Stimulated activated CD4-positive, alpha-beta T cell treated with anti-CD3 and anti-CD28 coated beads, Interleukin-15, amount 100 ng/mL, for 1 hour (primary cell): ENCODE data around the gene GDNF.

ENCODE experiments used
- DNase-seq, 2 donors: peaks; one replicate each; pipeline ENCODE4 v3.0.0-alpha.2; 2020; ENCODE audit warnings: low read depth in 1 of 2, low spot score in 1 of 2

Gene GDNF

DNA sequence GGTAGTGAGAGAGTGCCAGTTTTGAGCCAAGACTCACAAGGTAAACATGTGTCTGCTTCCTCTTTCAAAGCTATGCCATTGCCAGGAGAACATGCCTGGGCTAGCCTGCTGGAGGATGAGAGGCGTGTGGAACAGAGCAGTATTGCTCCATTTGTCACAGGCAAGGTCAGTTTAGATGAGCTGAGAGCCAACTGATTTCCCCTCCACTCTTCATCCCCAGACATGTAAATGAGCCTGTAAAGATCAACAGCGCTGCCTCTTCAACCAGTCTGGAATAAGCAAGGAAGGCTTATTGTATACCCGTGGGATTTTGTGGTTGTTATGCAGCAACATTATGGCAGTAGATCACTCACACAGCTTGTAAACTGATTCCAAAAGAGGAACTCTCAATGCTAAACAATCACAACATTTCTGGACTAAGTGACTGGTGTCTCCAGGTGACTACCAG lies 8.2 kb upstream of the GDNF start:
- no peak for DNase-seq

DNA sequence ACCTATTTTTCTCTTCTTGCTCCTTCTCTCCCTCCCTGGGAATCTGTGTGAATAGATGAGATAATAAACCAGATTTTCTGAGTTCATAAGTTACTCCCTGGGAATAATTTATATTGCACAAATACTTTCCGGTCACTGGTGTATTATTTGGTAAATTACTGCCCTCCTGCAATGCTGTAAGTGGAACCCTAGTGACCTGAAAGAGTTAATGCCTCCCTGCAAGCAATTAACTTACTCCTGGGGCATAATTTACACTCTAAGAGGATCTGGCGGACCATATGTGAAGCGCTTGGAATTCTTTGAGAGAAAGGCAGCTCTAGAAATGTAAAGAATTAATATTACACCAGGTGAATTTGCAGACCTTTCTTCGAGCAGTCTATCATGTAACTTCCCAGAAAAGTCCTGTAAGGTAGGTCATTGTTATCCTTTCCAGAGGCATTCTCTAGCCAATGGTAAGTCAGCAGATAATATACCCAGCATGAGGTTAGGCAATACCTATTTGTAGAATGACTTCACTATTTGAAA lies 7.0 kb upstream of the GDNF start:
- DNase-seq, result no peak

DNA sequence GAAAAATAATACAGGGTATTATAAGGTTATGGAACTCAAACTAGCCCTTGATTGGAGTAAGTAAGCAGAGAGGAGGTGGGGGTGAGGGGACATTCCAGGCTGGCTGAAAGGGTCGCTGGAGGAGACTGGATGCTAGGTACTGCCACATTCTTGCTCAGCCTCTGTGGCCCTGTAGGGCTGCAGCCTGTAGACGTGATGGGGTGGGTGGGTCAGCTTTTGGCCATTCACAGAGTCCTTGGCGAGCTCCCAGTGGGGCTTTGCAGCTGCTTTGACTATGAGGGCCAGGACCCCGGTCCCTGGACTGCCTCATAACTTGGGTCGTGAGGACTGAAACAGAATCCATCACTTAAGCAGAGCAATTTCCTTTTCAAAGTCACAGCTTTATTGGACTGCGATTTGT lies 4.2 kb upstream of the GDNF start:
- DNase-seq, result no peak

DNA sequence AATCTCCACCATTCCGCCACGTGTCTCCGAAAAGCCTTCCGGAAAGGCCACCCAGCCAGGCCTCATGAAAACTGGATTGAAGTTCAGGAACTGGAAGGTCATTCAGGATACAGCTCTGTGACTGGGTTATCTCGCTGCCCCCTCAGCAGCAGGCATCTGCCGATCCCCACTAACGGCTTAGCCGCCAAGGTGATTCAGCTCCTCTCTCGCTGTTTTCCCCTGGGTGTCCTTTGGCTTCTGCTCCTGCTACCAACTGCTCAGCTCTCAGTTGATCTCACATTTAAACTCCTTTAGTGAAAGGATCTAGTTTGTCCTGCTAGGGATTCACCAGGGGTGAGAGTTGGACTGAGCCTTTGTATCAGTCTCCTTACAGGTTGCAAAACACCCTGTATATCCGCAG lies 2.2 kb upstream of the GDNF start:
- DNase-seq, result no peak

DNA sequence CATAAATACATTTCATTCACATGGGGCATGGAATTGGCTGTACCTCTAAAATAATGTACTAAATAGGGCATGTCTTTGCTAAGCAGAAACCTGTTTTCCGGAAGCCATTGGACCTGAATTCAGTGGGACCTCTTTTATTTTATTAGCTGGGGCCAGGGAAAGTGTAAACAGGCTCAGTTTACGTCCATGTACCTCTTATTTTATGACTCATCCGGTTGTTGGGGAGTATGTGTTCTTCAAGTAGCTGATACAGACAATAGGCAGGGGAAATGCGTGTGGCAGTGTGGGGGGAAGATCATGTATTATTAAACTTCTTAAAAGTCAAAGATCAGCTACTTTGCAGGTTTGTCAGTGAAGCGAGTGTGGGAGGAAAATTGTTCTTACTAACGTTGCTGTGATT lies 1.4 kb upstream of the GDNF start:
- DNase-seq, result no peak

DNA sequence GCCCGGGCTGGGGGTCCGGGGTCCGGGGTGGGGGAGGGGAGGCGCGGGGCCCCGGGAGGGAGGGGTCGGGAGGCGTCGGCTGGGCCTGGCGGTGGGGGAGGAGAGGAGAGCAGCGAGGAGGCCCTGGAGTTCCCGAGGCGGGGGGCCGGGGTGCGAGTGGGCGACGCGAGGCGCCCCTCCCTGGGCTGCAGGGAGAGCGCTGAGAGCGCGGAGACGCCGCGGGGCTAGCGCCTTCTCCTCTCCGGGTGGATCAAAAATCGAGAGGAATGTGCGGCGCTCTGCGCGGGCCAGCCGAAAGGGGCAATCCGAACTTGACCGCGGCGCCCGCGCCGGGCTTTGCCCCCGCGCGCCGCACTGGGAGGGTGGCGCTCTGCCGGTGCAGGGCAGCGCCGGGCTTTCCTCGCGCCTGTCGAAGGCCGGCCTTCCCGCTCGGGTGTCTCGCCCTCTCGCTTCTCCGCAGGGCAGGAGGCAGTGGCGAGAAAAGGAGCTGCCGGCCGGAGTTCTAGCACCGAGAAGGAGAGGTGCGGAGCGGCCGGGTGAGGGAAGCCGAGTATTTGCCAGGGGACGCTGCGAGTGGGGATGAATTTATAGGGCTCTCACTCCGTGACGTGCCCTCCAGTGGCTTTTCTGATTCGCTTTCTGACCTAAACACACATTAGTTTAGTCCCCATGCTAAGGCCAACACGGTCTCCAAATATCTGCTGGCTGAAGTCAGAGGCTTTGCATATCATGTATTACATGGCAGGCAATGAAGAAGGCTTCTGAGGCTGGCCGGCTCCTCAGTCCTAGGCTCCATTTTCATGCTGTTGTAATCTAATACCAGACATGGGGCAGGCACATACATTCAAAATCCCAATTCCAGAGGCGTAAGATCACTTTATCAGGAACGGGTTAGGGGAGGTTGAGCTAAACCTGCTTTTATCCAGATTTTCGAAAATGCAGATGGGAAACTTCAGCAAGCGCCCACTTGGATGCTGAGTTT lies 503 bp upstream of the GDNF start:
- DNase-seq, result no peak

DNA sequence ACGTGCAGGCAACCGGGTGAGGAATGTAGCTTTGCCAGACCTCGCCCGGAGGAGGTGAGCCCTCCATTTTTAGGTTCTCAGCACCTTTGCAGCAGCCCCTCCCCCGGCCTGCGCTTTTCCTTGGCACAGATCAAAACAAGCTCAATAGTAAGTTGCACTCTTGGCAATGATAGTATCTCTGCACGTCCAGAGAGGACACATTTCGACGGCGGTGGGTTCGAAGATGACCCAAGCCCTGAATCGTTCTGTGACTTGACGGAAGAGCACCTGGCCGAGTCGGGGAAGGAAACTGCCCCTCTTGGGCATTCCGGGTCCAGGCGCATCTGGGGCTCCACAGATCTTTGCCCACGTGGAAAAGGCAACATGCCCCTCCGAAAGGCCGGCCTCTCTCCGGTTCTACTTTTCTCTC lies 904 bp downstream of the GDNF start:
- no peak for DNase-seq

DNA sequence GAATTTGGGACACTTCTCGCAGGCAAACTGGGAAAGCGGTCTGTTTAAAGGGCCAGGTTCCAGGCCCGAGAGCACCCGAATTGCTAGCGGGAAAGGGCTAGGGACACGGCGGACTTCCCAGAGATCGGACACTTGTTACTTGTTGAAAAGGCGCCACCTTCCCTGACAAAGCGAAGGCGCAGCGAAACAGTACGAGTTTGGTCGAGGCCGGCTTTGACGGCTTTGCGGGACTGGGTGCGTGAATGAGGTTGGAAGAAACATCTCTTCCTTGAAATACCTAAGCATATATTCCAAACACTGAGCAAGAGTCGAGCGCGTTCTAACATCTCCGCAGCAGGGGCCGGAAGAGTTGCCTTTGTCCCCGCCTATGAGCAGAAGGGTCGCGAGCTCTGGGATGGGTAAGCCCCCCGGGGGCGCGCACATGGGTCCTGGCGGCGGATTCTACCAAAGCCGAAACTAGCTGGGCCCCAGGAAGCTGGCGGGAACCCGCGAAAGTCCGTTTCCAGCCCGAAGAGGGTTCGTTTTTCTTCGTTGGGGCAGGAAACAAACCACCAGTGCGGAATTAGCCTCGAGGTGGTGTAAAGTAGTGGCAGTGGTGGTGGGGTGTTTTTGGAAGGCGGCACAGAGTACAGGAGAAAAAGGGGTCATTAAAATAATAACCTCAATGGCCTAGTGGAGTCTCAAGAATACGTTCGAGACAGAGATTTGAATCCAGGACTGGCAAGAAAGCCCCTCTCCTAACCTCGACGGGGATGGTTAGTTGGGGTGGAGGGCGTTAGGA lies 1.5 kb downstream of the GDNF start:
- DNase-seq, result no peak

DNA sequence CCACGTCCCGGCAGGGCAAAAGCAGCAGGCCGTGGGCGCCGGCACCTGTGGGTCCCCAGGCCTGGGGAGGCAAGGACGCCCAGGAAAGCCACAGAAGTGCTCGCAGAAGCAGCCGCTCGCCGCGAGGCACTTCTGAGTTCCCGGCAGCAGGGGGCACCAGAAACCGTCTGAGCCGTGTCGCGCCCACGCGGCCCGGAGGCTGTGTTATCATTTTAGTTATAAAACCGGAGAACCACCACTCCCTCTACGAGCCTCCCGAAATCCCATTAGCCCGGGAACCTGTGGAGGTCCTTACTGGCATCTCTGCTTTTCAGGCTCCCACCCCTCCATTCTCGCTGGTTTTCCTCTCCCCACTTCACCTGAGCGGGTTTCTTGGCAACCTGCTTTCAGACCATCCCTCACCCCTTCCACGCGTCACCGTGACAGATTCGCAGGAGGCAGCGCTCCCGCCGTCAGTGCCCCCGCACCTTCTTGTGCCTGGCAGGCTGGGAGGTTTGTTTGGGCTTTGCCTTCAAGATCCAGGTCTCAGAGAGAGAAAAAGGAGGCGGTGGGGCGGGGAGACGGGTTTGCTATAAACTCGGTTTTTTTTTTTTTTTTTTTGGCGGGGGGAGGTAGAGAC lies 2.3 kb downstream of the GDNF start:
- peak in 1 of 2 donors; percentile 48 for DNase-seq

DNA sequence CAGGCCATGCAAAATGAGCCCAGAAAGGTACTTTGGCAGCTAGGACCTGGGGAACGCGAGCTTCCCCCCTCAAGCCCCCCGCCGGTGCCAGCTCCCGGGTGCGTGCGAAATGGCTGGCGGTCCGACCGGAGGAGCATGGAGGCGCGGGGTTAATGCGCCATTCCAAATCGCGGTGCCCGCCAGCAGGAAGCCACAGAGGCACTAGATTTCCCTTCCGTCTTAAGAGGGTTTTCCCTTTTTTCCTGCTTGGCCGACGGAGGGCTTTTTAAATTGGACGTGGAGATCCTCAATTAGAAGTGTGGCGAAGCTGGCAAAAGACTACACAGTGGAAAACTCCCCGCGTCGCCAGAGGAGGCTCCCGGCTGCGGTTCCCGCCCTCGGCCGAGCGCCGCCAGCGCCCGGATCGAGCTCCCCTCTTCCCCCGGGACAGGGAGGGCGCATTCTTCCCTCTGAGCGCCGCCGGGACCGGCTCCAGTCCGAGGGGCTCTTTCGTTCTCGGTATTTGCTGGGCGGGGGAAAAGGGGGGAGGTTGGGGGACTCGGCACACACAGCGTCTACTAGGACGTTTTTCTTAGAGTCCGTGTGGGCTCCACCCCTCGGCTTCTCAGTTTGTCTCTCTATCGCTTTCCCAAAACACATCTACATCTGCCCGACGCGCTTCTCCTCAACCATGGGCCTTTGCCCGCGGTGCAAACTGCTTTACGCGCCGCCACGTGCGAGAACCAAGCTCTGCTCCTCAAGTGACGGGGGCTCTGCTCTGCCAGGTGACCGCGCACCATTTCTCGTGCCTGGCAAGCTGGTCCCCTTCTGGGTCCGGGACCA lies 3.0 kb downstream of the GDNF start:
- no peak for DNase-seq

DNA sequence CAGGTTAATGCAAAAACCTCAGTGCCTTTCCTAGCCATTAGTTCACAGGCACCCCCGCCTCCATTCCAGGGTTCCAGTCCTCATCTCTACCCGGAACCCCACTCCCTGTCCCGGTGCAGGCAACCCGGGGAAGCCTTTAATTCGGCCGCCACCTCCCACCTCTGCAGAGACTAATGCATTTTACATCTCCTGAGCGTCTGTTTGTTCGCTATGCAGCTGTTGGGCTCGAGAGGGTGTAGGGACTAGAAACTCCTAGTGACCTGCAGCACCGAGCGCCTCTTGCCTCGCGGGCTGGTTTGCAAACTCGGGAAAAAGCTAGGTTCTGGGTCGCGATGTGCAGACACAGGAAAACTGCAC lies 3.6 kb downstream of the GDNF start:
- no peak for DNase-seq

DNA sequence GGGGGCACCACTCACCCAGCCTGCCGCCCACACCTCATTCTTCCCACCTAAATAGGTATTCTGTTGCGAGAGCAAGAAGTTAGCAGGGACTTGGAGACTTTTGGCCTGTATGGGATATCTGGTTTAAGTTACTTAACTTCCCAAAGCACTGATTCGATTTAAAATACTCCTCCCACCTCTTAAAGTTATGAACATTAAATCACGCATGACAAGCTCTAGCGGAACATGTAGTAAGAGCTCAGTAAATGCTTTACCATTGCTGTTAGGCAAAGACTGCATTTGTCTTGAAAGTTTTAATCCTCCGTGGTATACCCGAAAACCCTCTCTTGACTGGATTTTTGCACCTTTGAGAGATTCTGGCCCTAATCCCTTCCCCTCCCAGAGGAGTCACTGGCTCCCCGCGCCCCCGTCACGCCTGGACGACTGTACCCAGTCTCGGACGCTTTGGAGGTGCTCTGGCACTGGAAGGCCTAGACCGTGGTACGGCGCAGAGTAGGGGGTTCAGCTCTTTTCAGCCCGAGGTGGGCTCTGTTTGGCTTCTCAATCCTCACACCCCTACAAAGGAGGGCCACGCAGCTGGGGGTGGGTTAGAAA lies 4.4 kb downstream of the GDNF start:
- DNase-seq, result no peak

DNA sequence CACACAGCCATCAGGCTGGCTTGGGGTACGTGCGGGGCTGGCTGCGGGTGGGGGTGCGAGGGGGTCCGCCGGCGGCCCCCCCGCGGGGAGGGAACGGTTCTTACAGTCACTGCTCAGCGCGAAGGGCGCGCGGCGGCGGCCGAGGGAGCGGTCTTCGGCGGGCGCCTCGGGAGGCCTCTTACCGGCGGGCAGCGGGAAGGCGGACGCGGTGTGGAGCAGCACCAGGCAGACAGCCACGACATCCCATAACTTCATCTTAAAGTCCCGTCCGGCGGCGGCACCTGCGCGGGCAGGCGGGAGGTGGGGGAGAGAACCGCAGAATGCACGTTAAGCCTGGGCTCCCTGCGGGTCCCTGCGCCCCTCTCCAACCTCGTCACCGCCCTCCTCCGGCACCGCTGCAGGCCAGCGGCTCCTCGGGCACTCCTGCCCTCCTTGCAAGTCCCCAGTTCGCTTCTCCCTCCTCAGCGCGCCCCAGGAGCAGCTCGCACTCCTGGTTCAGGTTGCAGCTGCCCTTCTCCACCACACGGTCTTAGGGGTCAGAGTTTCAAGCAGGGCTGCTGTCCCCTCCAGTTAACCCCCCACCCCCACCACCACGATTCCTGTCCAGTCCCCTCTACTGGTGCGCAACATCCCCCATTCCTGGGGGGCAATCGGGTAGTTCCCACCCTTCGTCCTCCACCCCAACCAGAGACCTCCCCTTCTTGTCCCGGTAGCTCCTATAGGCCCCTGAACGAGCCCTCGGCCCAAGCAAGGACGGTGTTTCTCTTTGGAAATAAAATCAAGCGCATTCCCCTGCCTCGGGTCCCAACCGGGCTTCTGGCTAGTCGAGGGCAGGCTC lies 5.1 kb downstream of the GDNF start:
- no peak for DNase-seq

DNA sequence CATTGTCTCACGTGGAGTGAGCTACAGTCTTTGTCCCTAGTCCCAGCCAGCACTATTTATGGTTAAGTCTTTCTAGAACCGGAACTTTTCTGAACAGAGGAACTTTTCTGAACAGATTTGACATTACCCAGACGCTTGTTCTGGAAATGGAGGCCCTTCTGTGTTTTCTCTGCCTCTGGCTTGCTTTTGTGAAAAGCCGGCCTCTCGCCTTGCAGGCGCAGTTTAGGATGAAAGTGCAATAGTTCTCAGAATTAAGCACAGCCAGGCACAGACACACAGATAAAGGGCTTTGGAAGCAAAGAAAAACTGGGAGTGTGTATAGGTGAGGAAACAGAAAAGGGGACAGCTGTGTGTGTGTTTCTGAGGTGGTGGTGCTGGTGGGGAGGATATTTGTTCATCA lies 5.9 kb downstream of the GDNF start:
- no peak for DNase-seq

DNA sequence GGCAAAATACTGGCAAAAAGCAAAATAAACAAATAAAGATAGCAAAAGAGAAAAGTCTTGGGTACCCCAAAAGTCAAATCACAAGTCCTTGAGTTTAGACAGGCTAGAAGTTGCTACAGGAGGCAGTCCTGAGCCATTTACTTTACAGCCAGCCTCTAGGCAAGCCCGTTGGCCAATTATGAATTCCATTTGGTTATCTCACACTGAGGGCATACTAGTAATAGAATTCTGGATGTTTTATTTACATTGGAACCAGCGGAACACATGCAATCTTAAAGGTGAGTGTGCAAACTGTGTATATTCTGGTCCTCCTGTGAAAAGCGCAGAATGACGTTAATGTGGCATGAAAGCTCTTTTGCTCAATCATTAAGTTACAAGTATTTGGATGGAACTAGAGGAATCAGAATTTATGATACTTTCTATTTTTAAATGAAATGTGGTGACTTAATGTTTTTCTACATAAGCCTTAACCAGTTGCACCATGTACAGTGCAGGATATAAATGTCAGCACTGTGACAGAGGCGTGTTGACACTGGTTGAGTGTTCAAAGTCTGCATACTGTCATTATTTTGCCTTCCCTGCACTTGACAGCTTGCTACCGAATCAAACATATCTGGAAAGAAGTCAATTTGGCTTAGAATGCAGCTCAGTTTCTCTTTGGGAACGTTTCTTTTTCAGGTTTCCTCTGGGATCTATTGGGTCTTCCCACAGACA lies 7.9 kb downstream of the GDNF start:
- no peak for DNase-seq

DNA sequence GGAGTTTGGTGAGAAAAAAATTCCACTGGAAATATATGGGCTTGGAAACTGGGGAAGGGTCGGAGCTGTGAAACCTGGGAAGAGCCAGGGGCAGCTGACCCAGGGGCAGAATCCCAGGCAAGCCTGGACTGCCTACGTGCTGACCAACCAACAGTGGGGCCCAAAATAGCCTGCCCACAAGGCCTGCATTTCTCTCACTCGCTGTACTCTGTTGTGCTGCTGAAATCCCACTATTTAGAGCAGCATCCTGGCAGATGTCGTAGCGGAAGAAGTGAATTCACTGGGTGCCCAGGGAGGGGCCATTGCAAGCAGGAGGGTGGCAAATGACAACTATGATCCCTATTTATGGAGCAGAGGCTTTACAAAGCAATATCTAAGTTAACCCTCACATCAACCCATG lies 9.5 kb downstream of the GDNF start:
- no peak for DNase-seq

DNA sequence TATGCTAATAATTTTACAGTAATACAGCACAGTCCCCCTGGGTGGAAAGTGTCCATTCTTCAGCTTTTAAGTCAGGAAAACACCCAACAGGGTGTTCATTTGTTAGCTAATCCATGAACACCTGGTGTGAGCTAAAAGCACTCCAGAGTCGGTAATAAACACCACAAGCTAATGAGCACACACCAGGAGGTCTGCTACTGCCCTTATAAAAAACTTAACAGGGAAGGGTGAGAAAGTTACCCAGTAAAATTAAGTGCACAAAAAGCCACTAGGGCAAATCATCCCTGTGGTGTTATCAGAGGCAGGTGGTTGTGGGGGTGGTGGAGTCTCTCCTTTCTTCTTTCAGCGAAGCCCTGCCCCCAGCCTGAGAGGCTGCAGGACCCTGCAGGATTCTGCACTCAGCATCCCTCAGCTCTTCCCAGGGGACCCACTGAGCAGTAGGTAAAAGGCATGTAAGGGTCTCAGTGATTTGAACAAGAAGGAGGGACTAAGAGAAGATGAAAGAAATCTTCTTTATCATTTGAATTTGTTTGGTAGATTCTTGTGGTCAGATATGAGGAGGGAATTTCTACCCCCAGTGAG lies 14.4 kb downstream of the GDNF start:
- no peak for DNase-seq

DNA sequence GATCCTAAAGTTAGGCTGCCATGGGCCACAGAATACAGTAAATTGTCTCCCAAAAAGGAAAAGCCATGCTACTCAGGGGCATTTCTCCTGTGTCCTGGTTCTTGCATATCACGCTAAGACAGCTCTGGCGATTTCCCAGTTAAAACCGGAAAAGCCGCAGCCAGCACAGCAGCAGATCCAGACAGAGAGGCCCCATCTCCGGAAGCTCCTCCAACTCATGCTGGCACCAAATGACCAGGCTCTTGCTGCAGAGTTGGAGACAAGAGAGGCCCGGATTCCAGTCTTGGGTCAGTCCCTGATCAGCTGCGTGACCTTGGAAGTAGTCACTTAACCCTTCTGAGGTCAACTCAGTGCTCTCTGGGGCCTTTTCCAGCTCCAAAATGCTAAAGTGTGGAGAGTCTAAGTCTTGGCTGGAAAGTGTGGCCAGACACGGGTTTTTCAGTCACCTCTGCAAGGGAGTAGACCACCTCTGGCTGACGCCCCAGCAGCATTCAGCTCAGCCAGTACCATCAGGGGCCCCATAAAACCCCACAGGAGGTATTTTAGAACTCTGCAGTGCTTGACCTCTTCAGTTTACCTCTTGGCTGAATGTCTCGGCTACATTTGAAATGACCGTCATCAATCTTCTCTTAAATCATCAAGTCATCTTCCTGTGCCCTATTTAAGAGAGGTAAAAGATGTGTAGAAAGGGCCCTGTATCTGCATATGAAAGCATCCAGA lies 16.2 kb downstream of the GDNF start:
- DNase-seq, result no peak
